K562 (cell line): ENCODE data around the gene MAP3K20. TPM values are rescaled to one million over a fixed set of nuclear protein-coding genes. Genes with fewer than 3 reads are reported as not detected.

Source experiments
- ATAC-seq: fragments of 200-7000 bp; cut with Tn5 transposase; 3 replicates; pipeline ENCODE4 v1.9.1; 2020; ENCODE audit warnings: moderate library complexity
- BruUV-seq: library from RNA; stranded (reverse); fragments of 400-500 nt; replicated peaks from 2 replicates; lab custom pipeline; 2021; lab: Mats Ljungman, UMichigan
- CTCF ChIA-PET: fragments of 300-600 bp; formaldehyde crosslinking; extraction: SDS; loops from one replicate; lab custom pipeline; 2021; ENCODE audit warnings: low intra/inter-chr PET ratio; lab: Yijun Ruan, JAX
- POLR2A ChIA-PET: fragments of 300-600, 350-650 bp; sonication (Branson Sonifier 250); formaldehyde crosslinking; extraction: SDS; loops from one replicate; lab custom pipeline; 2021; ENCODE audit warnings: antibody characterized with exemption, inconsistent platforms; lab: Yijun Ruan, JAX
- DNase-seq, 4 experiments: peaks; one replicate each; pipeline versions ENCODE4 v3.0.0 to v3.0.0-alpha.2; 2011 to 2018; ENCODE audit warnings: low spot score in 3 of 4, mixed read lengths in 3 of 4; ENCODE audit errors: extremely low read depth in 1 of 4
- FAIRE-seq: peaks from 2 replicates; lab custom pipeline; 2011; peaks lifted over from hg19 to GRCh38; lab: Jason Lieb, UNC
- H2AFZ ChIP-seq: 2 replicates; pipeline ENCODE4 v1.6.0; 2011; ENCODE audit warnings: low read depth, low read length, control low read depth, inconsistent platforms
- H3K27ac ChIP-seq: fragments of 200-600 bp; 3 replicates; pipeline ENCODE4 v1.8.0; 2011; ENCODE audit warnings: low read depth, mild to moderate bottlenecking, control low read depth, inconsistent platforms, low read length, moderate library complexity, mixed read lengths; ENCODE audit errors: extremely low read depth
- H3K27me3 ChIP-seq, 2 experiments: fragments of 300-600 bp in 1 of 2; 2 replicates in 1 of 2; 3 replicates in 1 of 2; pipeline versions ENCODE4 v1.6.0 to v1.8.0; 2011; ENCODE audit warnings: inconsistent platforms in 2 of 2, low read length in 2 of 2, mild to moderate bottlenecking in 1 of 2, mixed read lengths in 1 of 2, moderate library complexity in 1 of 2; ENCODE audit not compliant: control insufficient read depth in 2 of 2, insufficient read depth in 2 of 2
- H3K36me3 ChIP-seq: fragments of 300-600 bp; 3 replicates; pipeline ENCODE4 v1.8.0; 2011; ENCODE audit warnings: mild to moderate bottlenecking, low read length, inconsistent platforms; ENCODE audit not compliant: control insufficient read depth, insufficient read depth
- H3K4me1 ChIP-seq, 2 experiments: fragments of 200-600 bp in 1 of 2; replicated peaks in 1 of 2; 2 replicates in 1 of 2; 3 replicates in 1 of 2; pipeline versions ENCODE4 v1.5.1 to v1.8.0; 2011; ENCODE audit warnings: inconsistent platforms in 2 of 2, low read length in 2 of 2, mild to moderate bottlenecking in 1 of 2, mixed read lengths in 1 of 2, moderate library complexity in 1 of 2; ENCODE audit not compliant: control insufficient read depth in 2 of 2, insufficient read depth in 2 of 2
- H3K4me2 ChIP-seq: 2 replicates; pipeline ENCODE4 v1.6.1; 2011; ENCODE audit warnings: low read length, control low read depth, inconsistent platforms, mixed read lengths; ENCODE audit not compliant: insufficient read depth
- H3K4me3 ChIP-seq: fragments of 200-600 bp; sonication (generic), shearing (Covaris generic); 2 replicates; pipeline ENCODE4 v1.5.1; 2016; ENCODE audit warnings: control low read depth, inconsistent platforms
- H3K79me2 ChIP-seq: fragments of 200-600 bp; 3 replicates; pipeline ENCODE4 v1.8.0; 2011; ENCODE audit warnings: low read length, inconsistent platforms; ENCODE audit not compliant: control insufficient read depth, insufficient read depth
- H3K9ac ChIP-seq, 2 experiments: 2 replicates each; pipeline versions ENCODE4 v1.6.0 to v1.6.1; 2011; ENCODE audit warnings: low read depth in 2 of 2, low read length in 2 of 2, control low read depth in 1 of 2, inconsistent platforms in 1 of 2, mild to moderate bottlenecking in 1 of 2, mixed read lengths in 1 of 2; ENCODE audit not compliant: insufficient read depth in 1 of 2
- H3K9me1 ChIP-seq: one replicate; pipeline ENCODE4 v1.6.0; 2011; ENCODE audit warnings: inconsistent platforms, mild to moderate bottlenecking, low read length, moderate library complexity; ENCODE audit not compliant: control insufficient read depth, insufficient read depth
- H3K9me3 ChIP-seq: replicated peaks from 2 replicates; pipeline ENCODE4 v1.5.1; 2011; ENCODE audit warnings: low read depth, low read length, inconsistent platforms; ENCODE audit not compliant: control insufficient read depth, insufficient read depth
- H4K20me1 ChIP-seq: replicated peaks from 2 replicates; pipeline ENCODE4 v1.6.1; 2011; ENCODE audit warnings: low read length, inconsistent platforms, mixed read lengths; ENCODE audit not compliant: control insufficient read depth, insufficient read depth
- BMI1 ChIP-seq: fragments of 150-350 bp; IDR thresholded peaks from 2 replicates; pipeline ENCODE4 v1.6.1; 2014; ENCODE audit warnings: low read length
- CEBPG ChIP-seq, 3 experiments: fragments of 200-800 bp in 1 of 3; sonication (Bioruptor generic) in 1 of 3; sonication (generic) in 1 of 3; formaldehyde crosslinking in 1 of 3; IDR thresholded peaks in 2 of 3; conservative IDR thresholded peaks in 1 of 3; 2 replicates each; pipeline versions ENCODE4 v1.6.1 to v1.8.0; 2016 to 2022; ENCODE audit warnings: missing compliant biosample characterization in 2 of 3, missing genetic modification characterization in 2 of 3, mild to moderate bottlenecking in 1 of 3, missing genetic modification reagents in 1 of 3
- ILK ChIP-seq: fragments of 450-650 bp; IDR thresholded peaks from 2 replicates; pipeline ENCODE4 v1.6.1; 2016; ENCODE audit warnings: missing genetic modification characterization, low read depth, mild to moderate bottlenecking, missing compliant biosample characterization, moderate library complexity, borderline replicate concordance
- LCOR ChIP-seq: sonication (generic); formaldehyde crosslinking; IDR thresholded peaks from 2 replicates; pipeline ENCODE4 v1.8.0; 2022; ENCODE audit warnings: mild to moderate bottlenecking, missing genetic modification reagents
- LEF1 ChIP-seq: fragments of 450-650 bp; IDR thresholded peaks from 2 replicates; pipeline ENCODE4 v1.6.1; 2016; ENCODE audit warnings: mild to moderate bottlenecking
- MECOM ChIP-seq: fragments of 250-450 bp; sonication (Bioruptor Pico); IDR thresholded peaks from 2 replicates; pipeline ENCODE4 v1.8.0; 2022; ENCODE audit warnings: inconsistent platforms
- PURB ChIP-seq: sonication (generic); formaldehyde crosslinking; IDR thresholded peaks from 2 replicates; pipeline ENCODE4 v1.9.0; 2021; ENCODE audit warnings: low read depth, mild to moderate bottlenecking, missing genetic modification reagents
- RBM25 ChIP-seq: fragments of 200-400 bp; formaldehyde crosslinking; IDR thresholded peaks from 2 replicates; pipeline ENCODE4 v1.6.1; 2018; ENCODE audit warnings: low read length, low read depth, moderate library complexity; ENCODE audit not compliant: severe bottlenecking
- SRSF9 ChIP-seq: fragments of 200-400 bp; formaldehyde crosslinking; IDR thresholded peaks from 2 replicates; pipeline ENCODE4 v1.6.1; 2017; ENCODE audit warnings: low read depth, low read length, borderline replicate concordance
- ZNF121 ChIP-seq: sonication (generic); formaldehyde crosslinking; conservative IDR thresholded peaks from 2 replicates; pipeline ENCODE4 v1.8.0; 2022; ENCODE audit warnings: missing genetic modification reagents
- ZNF75A ChIP-seq: fragments of 450-650 bp; formaldehyde crosslinking; IDR thresholded peaks from 2 replicates; pipeline ENCODE4 v1.4.0; 2020; ENCODE audit warnings: mild to moderate bottlenecking
- WGBS: fragments of 100-300 bp; shearing (Covaris generic); methylation state at CpG from one replicate; pipeline ENCODE4 v1.1.6; 2016; ENCODE audit warnings: low coverage, mixed read lengths; ENCODE audit not compliant: insufficient coverage; ENCODE audit errors: missing lambda C conversion rate; 5-methylcytosine and 5-hydroxymethylcytosine counted together
- in situ Hi-C: fragments of 300-500 bp; cut with MboI; formaldehyde crosslinking; loops from 4 replicates; pipeline ENCODE4 v1.15.0; 2018; ENCODE audit warnings: inconsistent platforms, mixed read lengths
- intact Hi-C: fragments of 100-400 bp; cut with micrococcal nuclease; formaldehyde crosslinking; loops from 2 replicates; pipeline ENCODE4 v1.14.2; 2022
- polyA plus RNA-seq, 8 experiments: library from polyadenylated mRNA; depleted of rRNA in 4 of 8; stranded (reverse) in 5 of 8; unstranded in 3 of 8; fragments of >200 nt; fragmentation: Nextera tagmentation in 2 of 8; fragmentation: Illumina TruSeq in 1 of 8; extraction: Ambion mirVana in 2 of 8; extraction: Trizol in 1 of 8; gene quantifications; 2 replicates each; pipeline versions ENCODE4 v1.2.1 to v1.2.3, GENCODE V29; 2011 to 2014; ENCODE audit warnings: inconsistent platforms in 1 of 8, missing spikeins in 1 of 8
- total RNA-seq, 7 experiments: library from RNA; depleted of rRNA in 6 of 7; stranded (reverse); fragments of >200 nt in 6 of 7; fragmentation: Illumina TruSeq in 2 of 7; extraction: Trizol in 2 of 7; gene quantifications; 2 replicates each; pipeline versions ENCODE4 v1.2.1 to v1.2.3, GENCODE V29; 2011 to 2021; ENCODE audit warnings: low replicate concordance in 1 of 7
- TF ChIP-seq, protein P1 (sequence below), 2 experiments: IDR thresholded peaks in 1 of 2; conservative IDR thresholded peaks in 1 of 2; 2 replicates each; pipeline ENCODE4 v1.6.1; 2016; ENCODE audit warnings: low read depth in 2 of 2, mild to moderate bottlenecking in 1 of 2, missing compliant biosample characterization in 1 of 2, missing genetic modification characterization in 1 of 2, moderate library complexity in 1 of 2
- TF ChIP-seq, protein P2 (sequence below): fragments of 200-400 bp; formaldehyde crosslinking; IDR thresholded peaks from 2 replicates; pipeline ENCODE4 v1.6.1; 2017; ENCODE audit warnings: mild to moderate bottlenecking, low read depth, low read length, moderate library complexity
- TF ChIP-seq, protein P3 (sequence below): sonication (generic); formaldehyde crosslinking; IDR thresholded peaks from 2 replicates; pipeline ENCODE4 v1.8.1; 2023; ENCODE audit warnings: mild to moderate bottlenecking, missing genetic modification reagents, moderate library complexity

The MAP3K20 gene
- total and polyA plus RNA-seq, 9 of the 15 experiments (the other 6 are each of a cell fraction or from before 2014, with no cell fraction given), result 9.8 to 34.2 (median 27.3) TPM

DNA sequence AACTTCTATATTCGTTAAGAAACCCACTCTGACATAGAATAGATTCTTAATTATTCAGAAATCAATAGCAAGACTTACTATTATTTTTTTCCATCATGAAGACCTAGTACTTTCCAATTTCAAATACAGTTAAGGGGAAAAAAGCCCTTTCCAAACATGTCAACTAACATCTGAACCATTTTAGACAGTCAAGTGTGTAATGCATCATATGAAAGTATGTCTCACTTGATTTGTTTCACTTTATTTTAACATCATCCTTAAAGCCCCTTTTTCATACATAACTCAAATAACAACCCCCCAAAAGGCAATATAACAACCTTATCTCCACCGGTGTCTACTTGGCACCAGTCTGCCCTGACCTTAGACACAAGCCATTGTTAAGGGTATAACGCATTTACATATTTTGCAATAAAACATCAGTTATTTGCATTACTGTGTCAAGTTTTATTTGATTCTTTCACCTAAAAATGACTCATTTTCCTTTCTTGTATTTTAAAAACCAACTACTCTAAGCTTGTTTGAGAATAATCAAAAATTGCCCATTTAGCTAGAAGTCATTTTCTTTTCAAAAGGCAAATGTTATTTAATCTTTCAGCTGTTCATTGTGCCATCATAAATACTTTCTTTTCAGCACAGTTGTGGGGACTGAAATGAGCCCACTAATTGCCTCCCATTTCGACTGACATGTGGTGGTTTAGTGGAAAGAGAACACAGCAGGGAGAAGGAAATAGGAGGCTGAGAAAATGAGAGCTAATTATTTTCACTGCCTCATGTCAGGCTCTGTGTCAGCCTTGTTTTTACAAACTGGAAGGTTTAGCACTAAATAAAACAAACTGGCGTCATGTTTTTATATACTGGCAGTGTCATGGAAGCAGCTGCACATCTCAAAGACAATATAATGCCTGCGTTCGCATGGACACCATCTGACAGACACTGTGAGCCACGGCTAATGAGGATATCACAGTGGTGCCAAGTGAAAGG lies 174.3 kb downstream of the MAP3K20 start:
- no peaks in the 10 kb centered on the region for H3K9me1 ChIP-seq
- H3K4me3 ChIP-seq, result no peak overlapping the region
- H3K9ac ChIP-seq, result no peak overlapping the region
- no TSS peak for BruUV-seq
- 77% methylated on average over 8 of the region's 8 CpGs for WGBS
- POLR2A ChIA-PET, result interaction anchor here (0.6 to 1.3 kb wide), 6 partner anchors 10 to 1174 kb away, joined by 3 to 4 read pairs (median 3); no protein-coding TSS in a partner anchor
- H3K27me3 ChIP-seq, result no peaks in the 10 kb centered on the region
- H3K79me2 ChIP-seq, result no peaks in the 10 kb centered on the region
- no peak overlapping the region for H2AFZ ChIP-seq
- no peaks in the 10 kb centered on the region; a peak in 1 of 5 replicates for H3K4me1 ChIP-seq
- ATAC-seq, result no peak
- in situ Hi-C loops (no loop called here), intact Hi-C loops (no loop called here)
- no peak for FAIRE-seq
- H3K36me3 ChIP-seq, result peaks cover 2% of the 10 kb centered on the region; the same call in 2 of the 3 replicates
- no peak overlapping the region for H3K27ac ChIP-seq
- DNase-seq, result no peak
- no peak overlapping the region for H3K4me2 ChIP-seq
- H4K20me1 ChIP-seq, result no peaks in the 10 kb centered on the region
- CTCF ChIA-PET, result no interaction called here
- no peaks in the 10 kb centered on the region for H3K9me3 ChIP-seq
- TF ChIP-seq, protein P1, sequence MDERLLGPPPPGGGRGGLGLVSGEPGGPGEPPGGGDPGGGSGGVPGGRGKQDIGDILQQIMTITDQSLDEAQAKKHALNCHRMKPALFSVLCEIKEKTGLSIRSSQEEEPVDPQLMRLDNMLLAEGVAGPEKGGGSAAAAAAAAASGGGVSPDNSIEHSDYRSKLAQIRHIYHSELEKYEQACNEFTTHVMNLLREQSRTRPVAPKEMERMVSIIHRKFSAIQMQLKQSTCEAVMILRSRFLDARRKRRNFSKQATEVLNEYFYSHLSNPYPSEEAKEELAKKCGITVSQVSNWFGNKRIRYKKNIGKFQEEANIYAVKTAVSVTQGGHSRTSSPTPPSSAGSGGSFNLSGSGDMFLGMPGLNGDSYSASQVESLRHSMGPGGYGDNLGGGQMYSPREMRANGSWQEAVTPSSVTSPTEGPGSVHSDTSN (CRISPR knock-in tag; IDR thresholded peaks at IDR 0.05; ENCODE audit: low read depth), result no peak
- TF ChIP-seq, protein P1 (tag; conservative IDR thresholded peaks at IDR 0.05; ENCODE audit: low read depth), result no peak
- no peak for TF ChIP-seq RBM25
- TF ChIP-seq, protein P2, sequence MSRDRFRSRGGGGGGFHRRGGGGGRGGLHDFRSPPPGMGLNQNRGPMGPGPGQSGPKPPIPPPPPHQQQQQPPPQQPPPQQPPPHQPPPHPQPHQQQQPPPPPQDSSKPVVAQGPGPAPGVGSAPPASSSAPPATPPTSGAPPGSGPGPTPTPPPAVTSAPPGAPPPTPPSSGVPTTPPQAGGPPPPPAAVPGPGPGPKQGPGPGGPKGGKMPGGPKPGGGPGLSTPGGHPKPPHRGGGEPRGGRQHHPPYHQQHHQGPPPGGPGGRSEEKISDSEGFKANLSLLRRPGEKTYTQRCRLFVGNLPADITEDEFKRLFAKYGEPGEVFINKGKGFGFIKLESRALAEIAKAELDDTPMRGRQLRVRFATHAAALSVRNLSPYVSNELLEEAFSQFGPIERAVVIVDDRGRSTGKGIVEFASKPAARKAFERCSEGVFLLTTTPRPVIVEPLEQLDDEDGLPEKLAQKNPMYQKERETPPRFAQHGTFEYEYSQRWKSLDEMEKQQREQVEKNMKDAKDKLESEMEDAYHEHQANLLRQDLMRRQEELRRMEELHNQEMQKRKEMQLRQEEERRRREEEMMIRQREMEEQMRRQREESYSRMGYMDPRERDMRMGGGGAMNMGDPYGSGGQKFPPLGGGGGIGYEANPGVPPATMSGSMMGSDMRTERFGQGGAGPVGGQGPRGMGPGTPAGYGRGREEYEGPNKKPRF, result no peak
- no peak for TF ChIP-seq ZNF121
- TF ChIP-seq BMI1, result no peak
- TF ChIP-seq PURB (CRISPR knock-in tag), result no peak
- TF ChIP-seq LCOR (CRISPR knock-in tag), result no peak
- no peak for TF ChIP-seq SRSF9
- TF ChIP-seq LEF1, result no peak
- TF ChIP-seq, protein P3, sequence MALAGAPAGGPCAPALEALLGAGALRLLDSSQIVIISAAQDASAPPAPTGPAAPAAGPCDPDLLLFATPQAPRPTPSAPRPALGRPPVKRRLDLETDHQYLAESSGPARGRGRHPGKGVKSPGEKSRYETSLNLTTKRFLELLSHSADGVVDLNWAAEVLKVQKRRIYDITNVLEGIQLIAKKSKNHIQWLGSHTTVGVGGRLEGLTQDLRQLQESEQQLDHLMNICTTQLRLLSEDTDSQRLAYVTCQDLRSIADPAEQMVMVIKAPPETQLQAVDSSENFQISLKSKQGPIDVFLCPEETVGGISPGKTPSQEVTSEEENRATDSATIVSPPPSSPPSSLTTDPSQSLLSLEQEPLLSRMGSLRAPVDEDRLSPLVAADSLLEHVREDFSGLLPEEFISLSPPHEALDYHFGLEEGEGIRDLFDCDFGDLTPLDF (CRISPR knock-in tag), result no peak
- no peak for TF ChIP-seq ILK (tag)
- no peak for TF ChIP-seq CEBPG (CRISPR knock-in tag; IDR thresholded peaks at IDR 0.05)
- no peak for TF ChIP-seq CEBPG (tag; conservative IDR thresholded peaks at IDR 0.05 in 1 of 2, IDR thresholded peaks at IDR 0.05 in 1 of 2)
- no peak for TF ChIP-seq ZNF75A
- TF ChIP-seq MECOM (CRISPR knock-in tag), result no peak
